Measurements from ENCODE around the gene SDCBP2. TPM values are rescaled to one million over a fixed set of nuclear protein-coding genes. Genes with fewer than 3 reads are reported as not detected.

SDCBP2 gene
- total and polyA plus RNA-seq, 2 experiments from 2014 or later = 3.2 to 5.3 TPM

DNA sequence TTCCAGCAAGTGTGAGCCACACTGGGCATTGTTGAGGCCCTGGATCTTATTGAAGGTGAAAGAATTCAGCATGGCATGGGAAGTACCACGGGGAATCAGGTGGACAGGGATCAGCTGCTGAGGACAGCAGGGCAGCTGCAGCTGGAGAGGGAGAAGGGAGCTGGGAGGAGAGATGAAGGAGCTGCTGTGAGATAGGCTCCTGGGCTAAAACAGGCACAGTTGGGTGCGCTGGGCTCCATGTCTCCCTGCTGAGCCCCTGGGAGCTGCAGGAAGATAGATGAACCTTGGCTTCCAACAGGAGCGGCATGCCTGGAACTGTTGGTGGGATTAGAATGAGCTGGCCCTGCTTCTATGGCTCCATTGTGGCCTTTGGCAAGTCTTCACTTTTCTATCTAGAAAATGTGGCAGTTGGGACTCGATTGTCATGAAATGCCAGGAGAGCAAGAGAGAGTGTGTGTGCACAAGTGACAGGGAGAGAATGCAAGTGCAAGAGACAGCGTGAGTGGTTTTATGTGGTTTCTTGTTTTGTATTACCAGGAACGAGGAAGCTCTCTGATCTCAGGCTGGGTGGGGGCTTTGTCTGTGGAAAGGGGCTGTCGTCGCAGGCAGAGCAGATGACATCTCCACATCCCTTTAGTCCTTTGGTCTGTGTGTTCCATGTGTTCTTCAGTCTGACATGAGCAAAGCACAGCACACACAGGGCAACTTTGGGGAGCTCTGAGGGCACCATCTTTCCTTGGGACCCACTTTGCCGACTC lies 42.5 kb downstream of the SDCBP2 start (continued):
- TF ChIP-seq, protein P1, sequence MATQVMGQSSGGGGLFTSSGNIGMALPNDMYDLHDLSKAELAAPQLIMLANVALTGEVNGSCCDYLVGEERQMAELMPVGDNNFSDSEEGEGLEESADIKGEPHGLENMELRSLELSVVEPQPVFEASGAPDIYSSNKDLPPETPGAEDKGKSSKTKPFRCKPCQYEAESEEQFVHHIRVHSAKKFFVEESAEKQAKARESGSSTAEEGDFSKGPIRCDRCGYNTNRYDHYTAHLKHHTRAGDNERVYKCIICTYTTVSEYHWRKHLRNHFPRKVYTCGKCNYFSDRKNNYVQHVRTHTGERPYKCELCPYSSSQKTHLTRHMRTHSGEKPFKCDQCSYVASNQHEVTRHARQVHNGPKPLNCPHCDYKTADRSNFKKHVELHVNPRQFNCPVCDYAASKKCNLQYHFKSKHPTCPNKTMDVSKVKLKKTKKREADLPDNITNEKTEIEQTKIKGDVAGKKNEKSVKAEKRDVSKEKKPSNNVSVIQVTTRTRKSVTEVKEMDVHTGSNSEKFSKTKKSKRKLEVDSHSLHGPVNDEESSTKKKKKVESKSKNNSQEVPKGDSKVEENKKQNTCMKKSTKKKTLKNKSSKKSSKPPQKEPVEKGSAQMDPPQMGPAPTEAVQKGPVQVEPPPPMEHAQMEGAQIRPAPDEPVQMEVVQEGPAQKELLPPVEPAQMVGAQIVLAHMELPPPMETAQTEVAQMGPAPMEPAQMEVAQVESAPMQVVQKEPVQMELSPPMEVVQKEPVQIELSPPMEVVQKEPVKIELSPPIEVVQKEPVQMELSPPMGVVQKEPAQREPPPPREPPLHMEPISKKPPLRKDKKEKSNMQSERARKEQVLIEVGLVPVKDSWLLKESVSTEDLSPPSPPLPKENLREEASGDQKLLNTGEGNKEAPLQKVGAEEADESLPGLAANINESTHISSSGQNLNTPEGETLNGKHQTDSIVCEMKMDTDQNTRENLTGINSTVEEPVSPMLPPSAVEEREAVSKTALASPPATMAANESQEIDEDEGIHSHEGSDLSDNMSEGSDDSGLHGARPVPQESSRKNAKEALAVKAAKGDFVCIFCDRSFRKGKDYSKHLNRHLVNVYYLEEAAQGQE (IDR thresholded peaks at IDR 0.05; ENCODE audit: unreplicated experiment) = no peak

DNA sequence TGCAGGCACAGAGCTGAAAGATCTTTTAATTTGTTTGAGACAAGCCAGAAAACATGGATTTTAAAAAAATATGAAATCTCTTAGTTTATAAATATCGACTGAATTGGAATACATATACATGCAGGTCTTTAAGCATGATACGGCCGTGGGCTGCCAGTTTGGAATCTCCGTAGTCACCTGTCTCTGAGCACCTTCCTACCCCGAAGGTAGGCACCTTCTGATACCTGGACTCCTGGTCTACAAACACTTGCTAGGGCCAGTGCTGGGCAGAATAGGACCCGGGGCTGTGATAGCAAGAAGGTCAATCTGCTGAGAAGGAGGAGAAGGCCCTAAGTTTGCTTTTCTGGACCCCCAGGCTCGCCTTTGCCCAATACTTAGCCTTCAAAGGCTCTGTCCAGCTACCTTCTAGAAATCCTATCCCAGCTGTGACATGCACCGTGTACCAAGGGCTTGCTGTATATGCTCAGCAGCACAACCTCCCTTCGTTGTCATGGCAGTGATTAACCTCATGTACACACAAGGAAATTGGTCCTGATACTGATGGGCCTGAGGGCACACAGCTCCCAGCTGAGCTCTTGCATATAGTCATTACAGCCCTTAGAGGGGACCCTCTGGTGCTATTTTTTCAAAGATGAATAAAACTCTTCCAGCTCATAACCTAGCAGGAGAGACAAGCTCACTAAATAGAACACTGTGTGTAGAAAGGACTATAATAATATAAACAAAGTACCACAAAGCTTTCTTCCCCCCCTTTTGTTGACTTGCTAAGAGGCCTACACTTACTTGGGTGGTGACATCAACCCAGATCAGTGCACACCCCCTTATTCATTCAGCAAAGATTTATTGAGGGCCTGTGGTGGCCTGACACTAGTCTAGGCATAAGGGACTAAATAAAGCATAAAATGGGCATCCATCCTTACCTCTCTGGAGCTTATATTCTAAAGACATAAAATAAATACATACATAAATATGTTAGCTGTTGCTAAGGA lies 45.1 kb downstream of the SDCBP2 start:
- H4K20me1 ChIP-seq (replicated peaks; ENCODE audit: insufficient read depth) = 0 out of 2 replicates have a peak, but pooled peaks cover 3% of the 10 kb centered on the region
- Mint-ChIP-seq H3K4me3 (no peak overlapping the region), H3K9me3 (no peaks in the 10 kb centered on the region), H3K27me3 (ENCODE audit: insufficient read depth, low read depth, poor library complexity) (peaks cover 3% of the 10 kb centered on the region), H3K36me3 (ENCODE audit: low read depth) (no peaks in the 10 kb centered on the region), H3K27ac (no peak overlapping the region), H3K4me1 (no peaks in the 10 kb centered on the region)
- no peaks in the 10 kb centered on the region for H3K4me1 ChIP-seq (ENCODE audit: insufficient read depth)
- no peaks in the 10 kb centered on the region for H3K9me2 ChIP-seq (ENCODE audit: insufficient read depth)
- H3K27me3 ChIP-seq (ENCODE audit: insufficient read depth) = no peaks in the 10 kb centered on the region
- no peaks in the 10 kb centered on the region for H3K36me3 ChIP-seq (ENCODE audit: insufficient read depth)
- no peak overlapping the region for H2AFZ ChIP-seq
- H3F3A ChIP-seq (replicated peaks; ENCODE audit: low read depth) = no peaks in the 10 kb centered on the region
- ATAC-seq = no peak
- DNase-seq (ENCODE audit: low spot score) = no peak
- H3K4me3 ChIP-seq = no peak overlapping the region
- H3K27ac ChIP-seq (ENCODE audit: low read depth) = no peak overlapping the region
- no peaks in the 10 kb centered on the region for H3K79me2 ChIP-seq (replicated peaks; ENCODE audit: insufficient read depth)
- H3K4me2 ChIP-seq = no peak overlapping the region
- no peak for TF ChIP-seq CREB1 (CRISPR knock-in tag; IDR thresholded peaks at IDR 0.05; ENCODE audit: low read depth)
- TF ChIP-seq, protein P1 (IDR thresholded peaks at IDR 0.05; ENCODE audit: unreplicated experiment) = no peak
- TF ChIP-seq EZH2phosphoT487 (IDR thresholded peaks at IDR 0.05; ENCODE audit: unreplicated experiment) = no peak
- TF ChIP-seq ZNF114 (CRISPR knock-in tag; IDR thresholded peaks at IDR 0.05) = no peak
- no peak for TF ChIP-seq NANOG (IDR thresholded peaks at IDR 0.05; ENCODE audit: borderline replicate concordance)
- no peak for TF ChIP-seq JUNB (IDR thresholded peaks at IDR 0.05; ENCODE audit: unreplicated experiment)
- TF ChIP-seq, protein P2, sequence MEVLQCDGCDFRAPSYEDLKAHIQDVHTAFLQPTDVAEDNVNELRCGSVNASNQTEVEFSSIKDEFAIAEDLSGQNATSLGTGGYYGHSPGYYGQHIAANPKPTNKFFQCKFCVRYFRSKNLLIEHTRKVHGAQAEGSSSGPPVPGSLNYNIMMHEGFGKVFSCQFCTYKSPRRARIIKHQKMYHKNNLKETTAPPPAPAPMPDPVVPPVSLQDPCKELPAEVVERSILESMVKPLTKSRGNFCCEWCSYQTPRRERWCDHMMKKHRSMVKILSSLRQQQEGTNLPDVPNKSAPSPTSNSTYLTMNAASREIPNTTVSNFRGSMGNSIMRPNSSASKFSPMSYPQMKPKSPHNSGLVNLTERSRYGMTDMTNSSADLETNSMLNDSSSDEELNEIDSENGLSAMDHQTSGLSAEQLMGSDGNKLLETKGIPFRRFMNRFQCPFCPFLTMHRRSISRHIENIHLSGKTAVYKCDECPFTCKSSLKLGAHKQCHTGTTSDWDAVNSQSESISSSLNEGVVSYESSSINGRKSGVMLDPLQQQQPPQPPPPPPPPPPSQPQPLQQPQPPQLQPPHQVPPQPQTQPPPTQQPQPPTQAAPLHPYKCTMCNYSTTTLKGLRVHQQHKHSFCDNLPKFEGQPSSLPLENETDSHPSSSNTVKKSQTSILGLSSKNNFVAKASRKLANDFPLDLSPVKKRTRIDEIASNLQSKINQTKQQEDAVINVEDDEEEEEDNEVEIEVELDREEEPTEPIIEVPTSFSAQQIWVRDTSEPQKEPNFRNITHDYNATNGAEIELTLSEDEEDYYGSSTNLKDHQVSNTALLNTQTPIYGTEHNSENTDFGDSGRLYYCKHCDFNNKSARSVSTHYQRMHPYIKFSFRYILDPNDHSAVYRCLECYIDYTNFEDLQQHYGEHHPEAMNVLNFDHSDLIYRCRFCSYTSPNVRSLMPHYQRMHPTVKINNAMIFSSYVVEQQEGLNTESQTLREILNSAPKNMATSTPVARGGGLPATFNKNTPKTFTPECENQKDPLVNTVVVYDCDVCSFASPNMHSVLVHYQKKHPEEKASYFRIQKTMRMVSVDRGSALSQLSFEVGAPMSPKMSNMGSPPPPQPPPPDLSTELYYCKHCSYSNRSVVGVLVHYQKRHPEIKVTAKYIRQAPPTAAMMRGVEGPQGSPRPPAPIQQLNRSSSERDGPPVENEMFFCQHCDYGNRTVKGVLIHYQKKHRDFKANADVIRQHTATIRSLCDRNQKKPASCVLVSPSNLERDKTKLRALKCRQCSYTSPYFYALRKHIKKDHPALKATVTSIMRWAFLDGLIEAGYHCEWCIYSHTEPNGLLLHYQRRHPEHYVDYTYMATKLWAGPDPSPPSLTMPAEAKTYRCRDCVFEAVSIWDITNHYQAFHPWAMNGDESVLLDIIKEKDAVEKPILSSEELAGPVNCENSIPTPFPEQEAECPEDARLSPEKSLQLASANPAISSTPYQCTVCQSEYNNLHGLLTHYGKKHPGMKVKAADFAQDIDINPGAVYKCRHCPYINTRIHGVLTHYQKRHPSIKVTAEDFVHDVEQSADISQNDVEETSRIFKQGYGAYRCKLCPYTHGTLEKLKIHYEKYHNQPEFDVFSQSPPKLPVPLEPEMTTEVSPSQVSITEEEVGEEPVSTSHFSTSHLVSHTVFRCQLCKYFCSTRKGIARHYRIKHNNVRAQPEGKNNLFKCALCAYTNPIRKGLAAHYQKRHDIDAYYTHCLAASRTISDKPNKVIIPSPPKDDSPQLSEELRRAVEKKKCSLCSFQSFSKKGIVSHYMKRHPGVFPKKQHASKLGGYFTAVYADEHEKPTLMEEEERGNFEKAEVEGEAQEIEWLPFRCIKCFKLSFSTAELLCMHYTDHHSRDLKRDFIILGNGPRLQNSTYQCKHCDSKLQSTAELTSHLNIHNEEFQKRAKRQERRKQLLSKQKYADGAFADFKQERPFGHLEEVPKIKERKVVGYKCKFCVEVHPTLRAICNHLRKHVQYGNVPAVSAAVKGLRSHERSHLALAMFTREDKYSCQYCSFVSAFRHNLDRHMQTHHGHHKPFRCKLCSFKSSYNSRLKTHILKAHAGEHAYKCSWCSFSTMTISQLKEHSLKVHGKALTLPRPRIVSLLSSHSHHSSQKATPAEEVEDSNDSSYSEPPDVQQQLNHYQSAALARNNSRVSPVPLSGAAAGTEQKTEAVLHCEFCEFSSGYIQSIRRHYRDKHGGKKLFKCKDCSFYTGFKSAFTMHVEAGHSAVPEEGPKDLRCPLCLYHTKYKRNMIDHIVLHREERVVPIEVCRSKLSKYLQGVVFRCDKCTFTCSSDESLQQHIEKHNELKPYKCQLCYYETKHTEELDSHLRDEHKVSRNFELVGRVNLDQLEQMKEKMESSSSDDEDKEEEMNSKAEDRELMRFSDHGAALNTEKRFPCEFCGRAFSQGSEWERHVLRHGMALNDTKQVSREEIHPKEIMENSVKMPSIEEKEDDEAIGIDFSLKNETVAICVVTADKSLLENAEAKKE (CRISPR knock-in tag; IDR thresholded peaks at IDR 0.05) = no peak

All from GM23338 (cell line).